HG02938 (cell line): ENCODE results near the gene MT2A.
"Not testable (repeated sequence)": the region's sequence is repeated elsewhere in the genome, so short reads cannot be mapped to it uniquely, and the experiment has no call there.

Experiments used
- ATAC-seq: cut with Tn5 transposase; IDR thresholded peaks from one replicate; pipeline ENCODE4 v1.9.1; 2021; ENCODE audit warnings: mild to moderate bottlenecking, moderate library complexity; ENCODE audit not compliant: unreplicated experiment

The MT2A gene

GRCh38 chr16:56618138-56618537, 9.8 kb downstream of the MT2A start:
- ATAC-seq: no peak

- ATAC-seq: no peak
Measured at GRCh38 chr16:56620339-56620897, 12.0 kb downstream of the MT2A start.

GRCh38 chr16:56621665-56622445, 13.5 kb downstream of the MT2A start:
- ATAC-seq: not testable (repeated sequence)

GRCh38 chr16:56623184-56623583, 14.8 kb downstream of the MT2A start:
- not testable (repeated sequence) for ATAC-seq

- ATAC-seq: no peak
Measured at GRCh38 chr16:56623637-56624036, 15.3 kb downstream of the MT2A start.

- ATAC-seq: peak; percentile 57
Measured at GRCh38 chr16:56625140-56625942, 17.0 kb downstream of the MT2A start, which contains the start of gene MT1E. MT1E (plus strand) TSS chr16:56625781; CDS start chr16:56625852, 71 bp downstream.

GRCh38 chr16:56625943-56626654, 17.7 kb downstream of the MT2A start:
- no peak for ATAC-seq

- no peak for ATAC-seq
Measured at GRCh38 chr16:56626685-56627084, 18.3 kb downstream of the MT2A start.

- no peak for ATAC-seq
Measured at GRCh38 chr16:56628486-56629350, 20.3 kb downstream of the MT2A start.

GRCh38 chr16:56629531-56629930, 21.1 kb downstream of the MT2A start:
- no peak for ATAC-seq

- ATAC-seq: peak; percentile 62
Measured at GRCh38 chr16:56630134-56630533, 21.8 kb downstream of the MT2A start.

GRCh38 chr16:56631197-56631596, 22.8 kb downstream of the MT2A start:
- ATAC-seq: no peak

- no peak for ATAC-seq
Measured at GRCh38 chr16:56631832-56632155, 23.4 kb downstream of the MT2A start.

GRCh38 chr16:56632156-56632847, 23.9 kb downstream of the MT2A start, which contains the start of gene MT1M:
MT1M (plus strand) TSS chr16:56632659; CDS start chr16:56632732, 73 bp downstream.
- ATAC-seq: no peak

- no peak for ATAC-seq
Measured at GRCh38 chr16:56632848-56633365, 24.5 kb downstream of the MT2A start.

GRCh38 chr16:56633535-56633934, 25.2 kb downstream of the MT2A start:
- ATAC-seq: no peak

- ATAC-seq: no peak
Measured at GRCh38 chr16:56634715-56635440, 26.5 kb downstream of the MT2A start.

GRCh38 chr16:56635441-56635967, 27.1 kb downstream of the MT2A start:
- ATAC-seq: no peak
